PC-9 (cell line): ENCODE results near the gene CNTLN. TPM values are rescaled to one million over a fixed set of nuclear protein-coding genes. Genes with fewer than 3 reads are reported as not detected.

Source experiments
- BruUV-seq: library from RNA; stranded (reverse); fragments of 400-500 nt; replicated peaks from 2 replicates; lab custom pipeline; 2021; lab: Mats Ljungman, UMichigan
- CTCF ChIA-PET: fragments of 300-600 bp; sonication (Branson Sonifier 250); formaldehyde crosslinking; loops from one replicate; lab custom pipeline; 2022; ENCODE audit warnings: antibody characterized with exemption; lab: Charles Lee
- POLR2A ChIA-PET: fragments of 300-600 bp; sonication (Branson Sonifier 250); formaldehyde crosslinking; loops from one replicate; lab custom pipeline; 2022; ENCODE audit warnings: antibody characterized with exemption; ENCODE audit not compliant: unreplicated experiment; lab: Charles Lee
- DNase-seq, 2 experiments: peaks; one replicate each; pipeline versions ENCODE4 v3.0.0 to v3.0.0-alpha.2; 2015 to 2022; ENCODE audit warnings: mixed read lengths in 1 of 2
- H2AFZ ChIP-seq: fragments of 200-600 bp; sonication (generic); 2 replicates; pipeline ENCODE4 v1.8.1; 2017; ENCODE audit warnings: antibody characterized with exemption
- H3F3A ChIP-seq: fragments of 200-600 bp; sonication (generic); 2 replicates; pipeline ENCODE4 v1.8.1; 2017; ENCODE audit warnings: antibody characterized with exemption, mild to moderate bottlenecking, low read depth; ENCODE audit not compliant: insufficient read depth
- H3K27ac ChIP-seq: fragments of 200-600 bp; sonication (generic); 2 replicates; pipeline ENCODE4 v1.6.1; 2016; ENCODE audit warnings: mixed run types
- H3K27me3 ChIP-seq: fragments of 200-600 bp; sonication (generic); 2 replicates; pipeline ENCODE4 v1.6.1; 2016; ENCODE audit warnings: low read depth, mixed run types; ENCODE audit not compliant: insufficient read depth
- H3K36me3 ChIP-seq: fragments of 200-600 bp; sonication (generic); 2 replicates; pipeline ENCODE4 v1.6.1; 2016; ENCODE audit warnings: low read depth, mixed run types
- H3K4me1 ChIP-seq: fragments of 200-600 bp; sonication (generic); replicated peaks from 2 replicates; pipeline ENCODE4 v1.6.1; 2016; ENCODE audit warnings: mixed run types; ENCODE audit not compliant: insufficient read depth
- H3K4me2 ChIP-seq: fragments of 200-600 bp; sonication (generic); 2 replicates; pipeline ENCODE4 v1.6.1; 2017; ENCODE audit warnings: mixed run types
- H3K4me3 ChIP-seq: fragments of 200-600 bp; sonication (generic); 2 replicates; pipeline ENCODE4 v1.6.1; 2016; ENCODE audit warnings: mixed run types
- H3K79me2 ChIP-seq: fragments of 200-600 bp; sonication (generic); 2 replicates; pipeline ENCODE4 v1.6.1; 2017; ENCODE audit warnings: low read depth, mixed run types
- H3K9me2 ChIP-seq: fragments of 200-600 bp; sonication (generic); 2 replicates; pipeline ENCODE4 v1.8.1; 2017; ENCODE audit warnings: mild to moderate bottlenecking; ENCODE audit not compliant: insufficient read depth
- H3K9me3 ChIP-seq: fragments of 200-600 bp; sonication (generic); 2 replicates; pipeline ENCODE4 v1.8.1; 2016; ENCODE audit warnings: low read depth; ENCODE audit not compliant: insufficient read depth
- H4K20me1 ChIP-seq: fragments of 200-600 bp; sonication (generic); 2 replicates; pipeline ENCODE4 v1.8.1; 2017; ENCODE audit not compliant: insufficient read depth
- EZH2 ChIP-seq: fragments of 200-600 bp; sonication (generic); IDR thresholded peaks from 2 replicates; pipeline ENCODE4 v1.8.0; 2017; ENCODE audit warnings: antibody characterized with exemption, low read depth
- intact Hi-C: fragments of 100-400 bp; cut with micrococcal nuclease; formaldehyde crosslinking; loops from one replicate; pipeline ENCODE4 v1.10.0; 2022; ENCODE audit not compliant: unreplicated experiment
- total RNA-seq: library from RNA; stranded (reverse); gene quantifications from 2 replicates; pipeline ENCODE4 v1.2.3, GENCODE V29; 2021
- TF ChIP-seq, protein P1 (sequence below): fragments of 200-600 bp; sonication (generic); conservative IDR thresholded peaks from 2 replicates; pipeline ENCODE4 v1.6.1; 2017; ENCODE audit warnings: mixed run types, antibody characterized with exemption, mild to moderate bottlenecking, moderate library complexity

CNTLN gene
- total RNA-seq, 1 experiment from 2014 or later: 3.6 TPM

GRCh38 chr9:17423681-17424011 is 288.8 kb downstream of the CNTLN start:
- no peak for TF ChIP-seq EZH2
- TF ChIP-seq, protein P1, sequence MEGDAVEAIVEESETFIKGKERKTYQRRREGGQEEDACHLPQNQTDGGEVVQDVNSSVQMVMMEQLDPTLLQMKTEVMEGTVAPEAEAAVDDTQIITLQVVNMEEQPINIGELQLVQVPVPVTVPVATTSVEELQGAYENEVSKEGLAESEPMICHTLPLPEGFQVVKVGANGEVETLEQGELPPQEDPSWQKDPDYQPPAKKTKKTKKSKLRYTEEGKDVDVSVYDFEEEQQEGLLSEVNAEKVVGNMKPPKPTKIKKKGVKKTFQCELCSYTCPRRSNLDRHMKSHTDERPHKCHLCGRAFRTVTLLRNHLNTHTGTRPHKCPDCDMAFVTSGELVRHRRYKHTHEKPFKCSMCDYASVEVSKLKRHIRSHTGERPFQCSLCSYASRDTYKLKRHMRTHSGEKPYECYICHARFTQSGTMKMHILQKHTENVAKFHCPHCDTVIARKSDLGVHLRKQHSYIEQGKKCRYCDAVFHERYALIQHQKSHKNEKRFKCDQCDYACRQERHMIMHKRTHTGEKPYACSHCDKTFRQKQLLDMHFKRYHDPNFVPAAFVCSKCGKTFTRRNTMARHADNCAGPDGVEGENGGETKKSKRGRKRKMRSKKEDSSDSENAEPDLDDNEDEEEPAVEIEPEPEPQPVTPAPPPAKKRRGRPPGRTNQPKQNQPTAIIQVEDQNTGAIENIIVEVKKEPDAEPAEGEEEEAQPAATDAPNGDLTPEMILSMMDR: no peak
- Histone ChIP-seq H3K27ac (no peak overlapping the region), H3K9me3 (no peaks in the 10 kb centered on the region), H3K4me1 (no peaks in the 10 kb centered on the region), H2AFZ (no peak overlapping the region), H3K27me3 (no peaks in the 10 kb centered on the region), H3K79me2 (no peaks in the 10 kb centered on the region), H3K9me2 (no peaks in the 10 kb centered on the region), H3K4me3 (no peak overlapping the region), H3K4me2 (no peak overlapping the region), H4K20me1 (no peaks in the 10 kb centered on the region), H3K36me3 (no peaks in the 10 kb centered on the region), H3F3A (no peaks in the 10 kb centered on the region)
- intact Hi-C loops: no loop called here
- BruUV-seq: no TSS peak
- ChIA-PET POLR2A (no interaction called here), CTCF (no interaction called here)
- DNase-seq: no peak

DNA sequence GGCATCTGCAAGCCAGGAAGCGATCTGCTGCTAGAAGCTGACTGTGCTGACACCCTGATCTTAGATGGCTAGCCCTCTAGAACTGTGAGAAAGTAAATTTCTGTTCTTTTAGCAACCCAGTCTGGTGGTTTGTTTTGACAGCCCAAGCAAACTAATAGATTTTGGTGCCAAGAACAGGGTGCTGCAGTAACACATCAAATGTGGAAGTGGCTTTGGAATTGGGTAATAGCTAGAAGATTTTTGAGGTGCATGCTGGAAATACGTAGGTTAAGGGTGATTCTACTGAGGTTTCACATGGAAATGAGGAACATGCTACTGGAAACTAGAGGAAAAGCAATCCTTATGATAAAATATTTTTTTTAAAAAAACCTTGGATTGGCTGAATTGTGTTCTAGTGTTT is 290.5 kb downstream of the CNTLN start:
- no peaks in the 10 kb centered on the region for H3K79me2 ChIP-seq
- no peaks in the 10 kb centered on the region for H3K36me3 ChIP-seq
- H3K4me1 ChIP-seq: no peaks in the 10 kb centered on the region
- H3F3A ChIP-seq: no peaks in the 10 kb centered on the region
- no peaks in the 10 kb centered on the region for H3K9me2 ChIP-seq
- H3K9me3 ChIP-seq: no peaks in the 10 kb centered on the region
- H3K4me2 ChIP-seq: no peak overlapping the region
- TF ChIP-seq, protein P1: no peak
- no peak for TF ChIP-seq EZH2
- H4K20me1 ChIP-seq: no peaks in the 10 kb centered on the region
- ChIA-PET POLR2A (no interaction called here), CTCF (interaction anchor here (0.6 kb wide), 1 partner anchor 1762 kb away, joined by 12 read pairs; no protein-coding TSS in a partner anchor)
- no peak overlapping the region for H2AFZ ChIP-seq
- H3K27me3 ChIP-seq: no peaks in the 10 kb centered on the region
- intact Hi-C loops: no loop called here
- no peak overlapping the region for H3K4me3 ChIP-seq
- DNase-seq: no peak
- BruUV-seq: no TSS peak
- no peak overlapping the region for H3K27ac ChIP-seq

DNA sequence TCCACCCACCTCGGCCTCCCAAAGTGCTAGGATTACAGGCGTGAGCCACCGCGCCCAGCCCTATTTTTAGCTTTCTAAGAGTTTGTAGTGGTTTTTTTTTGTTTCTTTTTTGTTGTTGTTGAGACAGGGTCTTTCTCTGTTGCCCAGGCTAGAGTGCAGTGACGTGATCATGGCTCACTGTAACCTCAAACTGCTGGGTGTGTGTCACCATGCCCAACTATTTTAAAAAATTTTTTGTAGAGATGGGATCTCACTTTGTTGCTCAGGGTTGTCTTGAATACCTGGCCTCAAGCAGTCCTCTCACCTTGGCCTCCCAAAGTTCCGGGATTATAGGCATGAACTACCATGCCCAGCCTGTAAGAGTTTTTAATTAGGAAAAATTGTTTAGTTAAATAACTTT is 298.7 kb downstream of the CNTLN start:
- ChIA-PET CTCF (interaction anchor here (0.6 kb wide), 1 partner anchor 8 kb away, joined by 6 read pairs; no protein-coding TSS in a partner anchor), POLR2A (no interaction called here)
- no peaks in the 10 kb centered on the region for H3K79me2 ChIP-seq
- no peak overlapping the region for H3K4me3 ChIP-seq
- BruUV-seq: no TSS peak
- H3K9me2 ChIP-seq: no peaks in the 10 kb centered on the region
- TF ChIP-seq EZH2: no peak
- H3K27me3 ChIP-seq: no peaks in the 10 kb centered on the region
- H3K4me2 ChIP-seq: no peak overlapping the region
- no peaks in the 10 kb centered on the region for H3F3A ChIP-seq
- DNase-seq: no peak
- no peak overlapping the region for H2AFZ ChIP-seq
- no peaks in the 10 kb centered on the region for H3K9me3 ChIP-seq
- H3K27ac ChIP-seq: no peak overlapping the region
- intact Hi-C loops: no loop called here
- H4K20me1 ChIP-seq: no peaks in the 10 kb centered on the region
- H3K4me1 ChIP-seq: no peaks in the 10 kb centered on the region
- H3K36me3 ChIP-seq: no peaks in the 10 kb centered on the region

DNA sequence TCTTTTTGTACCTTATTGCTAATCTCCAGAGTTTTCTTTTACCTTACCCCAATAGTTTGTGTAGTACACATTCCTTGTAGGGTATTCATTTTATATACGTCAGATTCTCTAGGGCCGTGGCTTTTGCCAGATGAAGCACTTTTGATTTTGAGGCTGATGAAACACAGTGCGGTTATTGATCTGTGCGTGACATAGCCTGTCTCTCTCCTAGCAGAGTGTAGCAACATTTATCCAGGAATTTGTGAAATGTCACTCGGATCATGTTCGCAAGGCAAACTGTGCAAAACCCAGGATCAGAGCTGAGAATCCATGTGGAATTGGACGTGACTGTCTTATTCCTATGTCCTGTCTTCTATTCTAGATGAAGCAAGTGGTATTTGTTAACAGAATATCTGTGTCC is 302.0 kb downstream of the CNTLN start:
- no peaks in the 10 kb centered on the region for H3K4me1 ChIP-seq
- no peak overlapping the region for H3K4me2 ChIP-seq
- H3K9me3 ChIP-seq: no peaks in the 10 kb centered on the region
- no peaks in the 10 kb centered on the region for H3K79me2 ChIP-seq
- no peaks in the 10 kb centered on the region for H3K27me3 ChIP-seq
- H3K36me3 ChIP-seq: no peaks in the 10 kb centered on the region
- no peak overlapping the region for H3K4me3 ChIP-seq
- ChIA-PET CTCF (no interaction called here), POLR2A (no interaction called here)
- no peaks in the 10 kb centered on the region for H3K9me2 ChIP-seq
- no peak overlapping the region for H2AFZ ChIP-seq
- H3K27ac ChIP-seq: no peak overlapping the region
- intact Hi-C loops: no loop called here
- TF ChIP-seq, protein P1: no peak
- no peaks in the 10 kb centered on the region for H3F3A ChIP-seq
- no peak for DNase-seq
- no TSS peak for BruUV-seq
- H4K20me1 ChIP-seq: no peaks in the 10 kb centered on the region
